Neural cell (in vitro differentiated cells): ENCODE results near the gene TNF.

Experiments
- CTCF ChIP-seq: fragments of 450-650 bp; IDR thresholded peaks from 2 replicates; pipeline ENCODE4 v1.5.1; 2014; ENCODE audit warnings: antibody characterized with exemption, mild to moderate bottlenecking, moderate library complexity; ENCODE audit not compliant: poor library complexity, severe bottlenecking
- EZH2 ChIP-seq: fragments of 200-600, 300-800 bp; shearing (Covaris generic), sonication (generic); IDR thresholded peaks from 2 replicates; pipeline ENCODE4 v1.6.1; 2014; ENCODE audit warnings: antibody characterized with exemption, low read length, borderline replicate concordance, mild to moderate bottlenecking; ENCODE audit not compliant: insufficient read depth, poor library complexity, severe bottlenecking
- RAD21 ChIP-seq: fragments of 450-650 bp; conservative IDR thresholded peaks from 2 replicates; pipeline ENCODE4 v1.6.1; 2014; ENCODE audit warnings: antibody characterized with exemption, mild to moderate bottlenecking, moderate library complexity
- REST ChIP-seq: IDR thresholded peaks from 2 replicates; pipeline ENCODE4 v1.6.1; 2012; ENCODE audit warnings: borderline replicate concordance

GRCh38 chr6:31572041-31572911, 3.1 kb upstream of the TNF start, which contains the start of gene LTA:
- no peak for TF ChIP-seq EZH2
- no peak for TF ChIP-seq CTCF
- no peak for TF ChIP-seq REST
- TF ChIP-seq RAD21: no peak
